ENCODE measurements around the gene PLCG1.

DNA sequence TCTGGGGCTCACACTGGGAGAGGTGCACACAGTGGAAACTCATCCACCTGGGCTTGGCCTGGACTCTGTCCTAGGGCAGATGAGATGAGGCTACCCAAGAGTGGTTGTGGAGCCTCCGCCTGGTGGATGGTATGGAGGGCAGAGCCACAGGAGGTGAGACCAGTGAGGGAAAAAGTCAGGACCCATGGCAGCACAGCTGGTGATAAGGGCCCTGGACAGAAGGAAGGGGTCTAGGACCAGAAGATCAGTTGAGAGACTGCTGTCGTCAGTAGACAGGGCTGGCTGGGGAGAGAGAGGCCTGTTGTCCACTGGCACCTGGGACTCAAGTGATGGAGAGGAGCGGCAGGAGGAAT lies 29.8 kb downstream of the PLCG1 start:
- TF ChIP-seq, protein P1, sequence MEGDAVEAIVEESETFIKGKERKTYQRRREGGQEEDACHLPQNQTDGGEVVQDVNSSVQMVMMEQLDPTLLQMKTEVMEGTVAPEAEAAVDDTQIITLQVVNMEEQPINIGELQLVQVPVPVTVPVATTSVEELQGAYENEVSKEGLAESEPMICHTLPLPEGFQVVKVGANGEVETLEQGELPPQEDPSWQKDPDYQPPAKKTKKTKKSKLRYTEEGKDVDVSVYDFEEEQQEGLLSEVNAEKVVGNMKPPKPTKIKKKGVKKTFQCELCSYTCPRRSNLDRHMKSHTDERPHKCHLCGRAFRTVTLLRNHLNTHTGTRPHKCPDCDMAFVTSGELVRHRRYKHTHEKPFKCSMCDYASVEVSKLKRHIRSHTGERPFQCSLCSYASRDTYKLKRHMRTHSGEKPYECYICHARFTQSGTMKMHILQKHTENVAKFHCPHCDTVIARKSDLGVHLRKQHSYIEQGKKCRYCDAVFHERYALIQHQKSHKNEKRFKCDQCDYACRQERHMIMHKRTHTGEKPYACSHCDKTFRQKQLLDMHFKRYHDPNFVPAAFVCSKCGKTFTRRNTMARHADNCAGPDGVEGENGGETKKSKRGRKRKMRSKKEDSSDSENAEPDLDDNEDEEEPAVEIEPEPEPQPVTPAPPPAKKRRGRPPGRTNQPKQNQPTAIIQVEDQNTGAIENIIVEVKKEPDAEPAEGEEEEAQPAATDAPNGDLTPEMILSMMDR (IDR thresholded peaks at IDR 0.05; ENCODE audit: control extremely low read depth in 1 of 3, insufficient read depth in 1 of 3, low read depth in 1 of 3, low read length in 3 of 3): no peak
- TF ChIP-seq SIN3A (conservative IDR thresholded peaks at IDR 0.05 in 1 of 2, IDR thresholded peaks at IDR 0.05 in 1 of 2; ENCODE audit: low read depth in 1 of 2, low read length in 2 of 2): no peak
- TF ChIP-seq JUND (IDR thresholded peaks at IDR 0.05; ENCODE audit: low read length): no peak
